ENCODE results near the gene PLA2G12B. TPM values are rescaled to one million over a fixed set of nuclear protein-coding genes. Genes with fewer than 3 reads are reported as not detected.
"Not testable (repeated sequence)": the region's sequence is repeated elsewhere in the genome, so short reads cannot be mapped to it uniquely, and the experiment has no call there.

PLA2G12B gene
- total RNA-seq, 1 experiment from 2014 or later: not detected

DNA sequence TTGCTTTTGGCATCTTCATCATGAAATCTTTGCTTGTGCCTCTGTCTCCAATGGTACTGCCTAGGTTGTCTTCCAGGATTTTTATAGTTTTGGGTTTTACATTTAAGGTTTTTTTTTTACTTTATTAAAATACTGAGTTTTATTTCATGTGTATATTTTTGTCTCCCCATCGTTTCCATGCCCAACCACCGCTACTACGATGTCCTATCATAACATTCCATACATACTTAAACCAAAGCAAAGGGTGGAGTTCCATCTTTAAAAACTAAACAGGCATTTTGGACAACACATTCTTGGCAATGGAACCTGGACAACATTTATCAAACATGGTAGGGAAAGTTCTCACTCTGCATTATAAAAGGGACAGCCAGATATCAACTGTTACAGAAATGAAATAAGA lies 37.4 kb downstream of the PLA2G12B start:
- POLR2A ChIA-PET (ENCODE audit: low non-redundant PET); H3K4me3 ChIP-seq (ENCODE audit: low read depth, low read length, poor library complexity, severe bottlenecking); H3K9me3 ChIP-seq (ENCODE audit: low read depth, low read length, poor library complexity, severe bottlenecking); H3K36me3 ChIP-seq (ENCODE audit: insufficient read depth, low read length, poor library complexity, severe bottlenecking); H3K4me1 ChIP-seq (ENCODE audit: insufficient read depth, low read length, poor library complexity, severe bottlenecking); BruUV-seq (replicated peaks); DNase-seq (ENCODE audit: low spot score); H3K27me3 ChIP-seq (replicated peaks; ENCODE audit: insufficient read depth, low read depth, low read length, poor library complexity); CTCF ChIA-PET; H3K27ac ChIP-seq (ENCODE audit: low read depth, low read length, poor library complexity, severe bottlenecking); intact Hi-C loops (cut with micrococcal nuclease; ENCODE audit: unreplicated experiment): not testable (repeated sequence)

DNA sequence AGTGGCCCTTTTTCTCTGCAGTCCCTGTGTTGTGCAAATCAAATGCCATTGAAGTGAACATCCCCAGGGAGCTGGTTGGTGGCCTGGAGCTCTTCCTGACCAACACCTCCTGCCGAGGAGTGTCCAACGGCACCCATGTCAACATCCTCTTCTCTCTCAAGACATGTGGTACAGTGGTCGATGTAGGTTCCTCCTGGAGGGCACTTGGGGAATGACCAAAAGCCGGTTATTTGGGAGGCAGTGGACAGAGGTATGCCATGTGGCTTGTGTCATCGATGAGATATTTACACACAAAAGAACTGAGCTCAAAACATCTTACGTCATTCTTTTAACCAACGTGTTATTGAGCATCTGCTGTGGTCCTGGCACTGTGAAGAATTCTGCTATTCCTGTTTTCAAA lies 41.3 kb downstream of the PLA2G12B start:
- no peaks in the 10 kb centered on the region for H3K36me3 ChIP-seq (ENCODE audit: insufficient read depth, low read length, poor library complexity, severe bottlenecking)
- TF ChIP-seq, protein P1, sequence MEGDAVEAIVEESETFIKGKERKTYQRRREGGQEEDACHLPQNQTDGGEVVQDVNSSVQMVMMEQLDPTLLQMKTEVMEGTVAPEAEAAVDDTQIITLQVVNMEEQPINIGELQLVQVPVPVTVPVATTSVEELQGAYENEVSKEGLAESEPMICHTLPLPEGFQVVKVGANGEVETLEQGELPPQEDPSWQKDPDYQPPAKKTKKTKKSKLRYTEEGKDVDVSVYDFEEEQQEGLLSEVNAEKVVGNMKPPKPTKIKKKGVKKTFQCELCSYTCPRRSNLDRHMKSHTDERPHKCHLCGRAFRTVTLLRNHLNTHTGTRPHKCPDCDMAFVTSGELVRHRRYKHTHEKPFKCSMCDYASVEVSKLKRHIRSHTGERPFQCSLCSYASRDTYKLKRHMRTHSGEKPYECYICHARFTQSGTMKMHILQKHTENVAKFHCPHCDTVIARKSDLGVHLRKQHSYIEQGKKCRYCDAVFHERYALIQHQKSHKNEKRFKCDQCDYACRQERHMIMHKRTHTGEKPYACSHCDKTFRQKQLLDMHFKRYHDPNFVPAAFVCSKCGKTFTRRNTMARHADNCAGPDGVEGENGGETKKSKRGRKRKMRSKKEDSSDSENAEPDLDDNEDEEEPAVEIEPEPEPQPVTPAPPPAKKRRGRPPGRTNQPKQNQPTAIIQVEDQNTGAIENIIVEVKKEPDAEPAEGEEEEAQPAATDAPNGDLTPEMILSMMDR (conservative IDR thresholded peaks at IDR 0.05; ENCODE audit: low read depth, low read length): no peak
- TF ChIP-seq EZH2 (IDR thresholded peaks at IDR 0.05; ENCODE audit: borderline replicate concordance, low read depth, low read length, poor library complexity, severe bottlenecking): no peak
- H3K4me1 ChIP-seq (ENCODE audit: insufficient read depth, low read length, poor library complexity, severe bottlenecking): no peaks in the 10 kb centered on the region
- no TSS peak for BruUV-seq (replicated peaks)
- CTCF ChIA-PET: no interaction called here
- no peaks in the 10 kb centered on the region for H3K9me3 ChIP-seq (ENCODE audit: low read depth, low read length, poor library complexity, severe bottlenecking)
- no peaks in the 10 kb centered on the region for H3K27me3 ChIP-seq (replicated peaks; ENCODE audit: insufficient read depth, low read depth, low read length, poor library complexity)
- no peak overlapping the region for H3K27ac ChIP-seq (ENCODE audit: low read depth, low read length, poor library complexity, severe bottlenecking)
- no peak for DNase-seq (ENCODE audit: low spot score)
- intact Hi-C loops (cut with micrococcal nuclease; ENCODE audit: unreplicated experiment): no loop called here
- POLR2A ChIA-PET (ENCODE audit: low non-redundant PET): no interaction called here
- no peak overlapping the region for H3K4me3 ChIP-seq (ENCODE audit: low read depth, low read length, poor library complexity, severe bottlenecking)

DNA sequence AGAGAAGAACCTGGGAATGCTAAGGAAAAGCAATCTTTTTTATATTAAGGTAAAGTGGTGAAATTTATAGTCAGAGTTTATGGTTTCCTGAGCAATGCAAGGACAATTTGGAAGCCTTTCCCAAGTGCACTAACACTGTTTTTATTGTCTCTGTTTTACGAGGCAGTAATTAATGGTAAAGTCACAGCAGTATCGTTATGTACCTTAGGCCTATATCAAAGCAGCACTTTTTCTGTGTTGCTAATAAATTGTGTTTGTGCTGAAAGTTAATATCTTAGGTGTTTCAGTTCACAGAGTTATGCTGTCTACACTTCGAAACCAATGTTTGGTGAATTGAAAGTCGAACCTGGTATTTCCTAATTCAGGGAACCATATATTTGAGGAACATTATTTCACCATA lies 41.9 kb downstream of the PLA2G12B start:
- ChIA-PET CTCF (no interaction called here), POLR2A (ENCODE audit: low non-redundant PET) (no interaction called here)
- BruUV-seq (replicated peaks): no TSS peak
- no peak for DNase-seq (ENCODE audit: low spot score)
- no peaks in the 10 kb centered on the region for H3K4me1 ChIP-seq (ENCODE audit: insufficient read depth, low read length, poor library complexity, severe bottlenecking)
- H3K27ac ChIP-seq (ENCODE audit: low read depth, low read length, poor library complexity, severe bottlenecking): no peak overlapping the region
- intact Hi-C loops (cut with micrococcal nuclease; ENCODE audit: unreplicated experiment): no loop called here
- no peaks in the 10 kb centered on the region for H3K27me3 ChIP-seq (replicated peaks; ENCODE audit: insufficient read depth, low read depth, low read length, poor library complexity)
- TF ChIP-seq EZH2 (IDR thresholded peaks at IDR 0.05; ENCODE audit: borderline replicate concordance, low read depth, low read length, poor library complexity, severe bottlenecking): no peak
- TF ChIP-seq, protein P1 (conservative IDR thresholded peaks at IDR 0.05; ENCODE audit: low read depth, low read length): no peak
- H3K9me3 ChIP-seq (ENCODE audit: low read depth, low read length, poor library complexity, severe bottlenecking): no peaks in the 10 kb centered on the region
- H3K36me3 ChIP-seq (ENCODE audit: insufficient read depth, low read length, poor library complexity, severe bottlenecking): no peaks in the 10 kb centered on the region
- H3K4me3 ChIP-seq (ENCODE audit: low read depth, low read length, poor library complexity, severe bottlenecking): no peak overlapping the region

DNA sequence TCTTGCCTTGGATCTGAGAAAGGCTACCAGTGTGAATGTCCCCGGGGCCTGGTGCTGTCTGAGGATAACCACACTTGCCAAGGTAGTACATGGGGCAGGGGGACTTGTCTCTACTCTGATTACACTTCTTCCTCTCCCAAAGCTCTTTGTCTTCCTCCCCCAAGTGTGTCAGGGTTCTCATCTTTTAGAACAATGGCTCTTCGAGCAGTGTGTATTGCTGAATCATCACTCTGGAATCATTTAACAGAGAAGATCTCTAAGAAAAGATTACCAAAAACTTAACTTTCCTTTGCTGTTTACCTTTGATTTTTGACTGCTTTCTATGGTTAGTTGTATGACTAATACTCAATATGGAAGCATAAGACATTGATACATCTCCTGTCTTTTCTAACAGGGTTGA lies 42.8 kb downstream of the PLA2G12B start:
- no peaks in the 10 kb centered on the region for H3K9me3 ChIP-seq (ENCODE audit: low read depth, low read length, poor library complexity, severe bottlenecking)

More for the DNA sequence above, 42.8 kb downstream of the PLA2G12B start:
- ChIA-PET CTCF (no interaction called here), POLR2A (ENCODE audit: low non-redundant PET) (no interaction called here)
- TF ChIP-seq EZH2 (IDR thresholded peaks at IDR 0.05; ENCODE audit: borderline replicate concordance, low read depth, low read length, poor library complexity, severe bottlenecking): no peak
- TF ChIP-seq, protein P1 (conservative IDR thresholded peaks at IDR 0.05; ENCODE audit: low read depth, low read length): no peak
- H3K36me3 ChIP-seq (ENCODE audit: insufficient read depth, low read length, poor library complexity, severe bottlenecking): no peaks in the 10 kb centered on the region
- BruUV-seq (replicated peaks): no TSS peak
- no peaks in the 10 kb centered on the region for H3K27me3 ChIP-seq (replicated peaks; ENCODE audit: insufficient read depth, low read depth, low read length, poor library complexity)
- H3K27ac ChIP-seq (ENCODE audit: low read depth, low read length, poor library complexity, severe bottlenecking): no peak overlapping the region
- no peak overlapping the region for H3K4me3 ChIP-seq (ENCODE audit: low read depth, low read length, poor library complexity, severe bottlenecking)
- no peak for DNase-seq (ENCODE audit: low spot score)
- intact Hi-C loops (cut with micrococcal nuclease; ENCODE audit: unreplicated experiment): no loop called here
- H3K4me1 ChIP-seq (ENCODE audit: insufficient read depth, low read length, poor library complexity, severe bottlenecking): no peaks in the 10 kb centered on the region
